NCI-H2196 (cell line): ENCODE results near the gene KLHL10.
"Not testable (repeated sequence)": the region's sequence is repeated elsewhere in the genome, so short reads cannot be mapped to it uniquely, and the experiment has no call there.

Experiments
- DNase-seq: peaks from one replicate; lab custom pipeline; 2025; ENCODE audit not compliant: unreplicated experiment; lab: John Stamatoyannopoulos, UW

The KLHL10 gene

GRCh38 chr17:41813152-41813680, 24.4 kb upstream of the KLHL10 start:
- no peak for DNase-seq

- no peak for DNase-seq
Measured at GRCh38 chr17:41813699-41814124, 23.9 kb upstream of the KLHL10 start.

- no peak for DNase-seq
Measured at GRCh38 chr17:41814195-41814594, 23.4 kb upstream of the KLHL10 start.

GRCh38 chr17:41816637-41817320, 20.8 kb upstream of the KLHL10 start:
- no peak for DNase-seq

GRCh38 chr17:41818024-41818423, 19.6 kb upstream of the KLHL10 start:
- no peak for DNase-seq

- DNase-seq: no peak
Measured at GRCh38 chr17:41821776-41822175, 15.8 kb upstream of the KLHL10 start.

GRCh38 chr17:41822216-41823140, 15.1 kb upstream of the KLHL10 start:
- no peak for DNase-seq

- no peak for DNase-seq
Measured at GRCh38 chr17:41823141-41823524, 14.5 kb upstream of the KLHL10 start.

- no peak for DNase-seq
Measured at GRCh38 chr17:41823580-41823979, 14.0 kb upstream of the KLHL10 start.

GRCh38 chr17:41824086-41824485, 13.5 kb upstream of the KLHL10 start:
- no peak for DNase-seq

- no peak for DNase-seq
Measured at GRCh38 chr17:41825175-41825845, 12.3 kb upstream of the KLHL10 start.

- DNase-seq: not testable (repeated sequence)
Measured at GRCh38 chr17:41829961-41830360, 7.7 kb upstream of the KLHL10 start.

- DNase-seq: no peak
Measured at GRCh38 chr17:41835214-41835799, 2.3 kb upstream of the KLHL10 start.

GRCh38 chr17:41835800-41836549, 1.6 kb upstream of the KLHL10 start, which contains the start of gene NT5C3B:
Gene NT5C3B, minus strand, starts transcription at chr17:41836232. Its CDS starts 39 bp downstream, at chr17:41836193.
- DNase-seq: peak; percentile 11

GRCh38 chr17:41836550-41837196, 952 bp upstream of the KLHL10 start:
- no peak for DNase-seq

GRCh38 chr17:41839448-41839847, 1.8 kb downstream of the KLHL10 start:
- not testable (repeated sequence) for DNase-seq

- DNase-seq: not testable (repeated sequence)
Measured at GRCh38 chr17:41840781-41841180, 3.2 kb downstream of the KLHL10 start.

- no peak for DNase-seq
Measured at GRCh38 chr17:41844971-41845370, 7.3 kb downstream of the KLHL10 start.

GRCh38 chr17:41848788-41849187, 11.2 kb downstream of the KLHL10 start:
- DNase-seq: no peak
